Activated CD4-positive, CD25-positive, alpha-beta regulatory T cell treated with anti-CD3 and anti-CD28 coated beads, Interleukin-2, amount 50 U/mL, for 16 hours (primary cell): ENCODE results near the gene USO1.
"Not testable (repeated sequence)": the region's sequence is repeated elsewhere in the genome, so short reads cannot be mapped to it uniquely, and the experiment has no call there.

Experiments used
- DNase-seq: peaks from one replicate; pipeline ENCODE4 v3.0.0-alpha.2; 2020; ENCODE audit warnings: low read depth, low spot score

USO1 gene

DNA sequence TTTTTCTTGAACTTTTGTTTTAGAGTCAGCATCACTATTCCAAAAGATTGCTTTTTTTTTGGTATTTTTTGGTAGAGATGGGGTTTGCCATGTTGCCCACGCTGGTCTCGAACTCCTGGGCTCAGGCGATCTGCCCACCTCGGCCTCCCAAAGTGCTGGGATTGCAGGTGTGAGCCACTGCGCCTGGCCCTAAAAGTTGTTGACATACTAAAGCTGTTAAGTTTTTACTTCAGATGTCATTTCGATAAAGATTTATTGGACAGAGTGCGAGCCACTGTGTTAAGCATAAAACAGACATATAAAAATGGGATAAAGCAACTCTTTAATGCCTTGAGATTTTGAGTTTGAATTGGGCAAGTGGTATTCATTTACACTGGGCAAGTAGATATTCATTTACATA, 28.3 kb downstream of the USO1 start:
- no peak for DNase-seq

- no peak for DNase-seq
Observed at GRCh38 chr4:75769036-75769435, 44.7 kb downstream of the USO1 start.

DNA sequence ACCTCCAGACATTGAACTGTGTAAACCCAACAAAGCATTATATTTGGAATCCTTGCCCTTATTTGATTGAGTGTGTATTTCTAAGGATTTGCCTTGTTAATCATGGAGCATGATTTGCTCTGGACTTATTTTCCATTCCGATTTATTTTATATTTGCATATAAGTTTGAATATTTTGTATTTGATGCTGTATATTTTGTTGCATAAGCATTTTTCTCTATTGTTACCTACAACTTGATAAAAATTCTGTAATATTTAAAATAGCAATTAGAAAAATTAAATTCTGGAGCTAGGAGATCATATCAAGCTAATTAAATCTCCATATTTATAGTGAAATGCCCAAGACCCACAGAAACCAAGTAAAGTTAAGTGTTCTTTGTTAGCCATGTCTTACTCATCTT, 47.2 kb downstream of the USO1 start:
- no peak for DNase-seq

DNA sequence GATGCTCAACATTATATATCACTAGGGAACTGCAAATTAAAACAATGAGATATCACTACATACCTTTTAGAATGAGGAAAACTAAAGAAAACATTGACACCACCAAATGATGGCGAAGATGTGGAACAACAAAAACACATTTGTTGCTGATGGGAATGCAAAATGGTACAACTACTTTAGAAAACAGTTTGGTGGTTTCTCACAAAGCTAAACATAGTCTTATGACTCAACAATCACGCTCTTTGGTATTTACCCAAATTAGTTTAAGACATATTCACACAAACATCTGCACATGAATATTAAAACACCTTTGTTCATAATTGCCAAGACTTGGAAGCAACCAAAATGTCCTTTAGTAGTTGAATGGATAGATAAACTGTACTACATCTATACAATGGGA, 53.2 kb downstream of the USO1 start:
- no peak for DNase-seq

GRCh38 chr4:75779105-75779757, 54.9 kb downstream of the USO1 start:
- DNase-seq, result no peak

- no peak for DNase-seq
Observed at GRCh38 chr4:75781305-75781704, 56.9 kb downstream of the USO1 start.

- no peak for DNase-seq
Observed at GRCh38 chr4:75786526-75786925, 62.1 kb downstream of the USO1 start.

DNA sequence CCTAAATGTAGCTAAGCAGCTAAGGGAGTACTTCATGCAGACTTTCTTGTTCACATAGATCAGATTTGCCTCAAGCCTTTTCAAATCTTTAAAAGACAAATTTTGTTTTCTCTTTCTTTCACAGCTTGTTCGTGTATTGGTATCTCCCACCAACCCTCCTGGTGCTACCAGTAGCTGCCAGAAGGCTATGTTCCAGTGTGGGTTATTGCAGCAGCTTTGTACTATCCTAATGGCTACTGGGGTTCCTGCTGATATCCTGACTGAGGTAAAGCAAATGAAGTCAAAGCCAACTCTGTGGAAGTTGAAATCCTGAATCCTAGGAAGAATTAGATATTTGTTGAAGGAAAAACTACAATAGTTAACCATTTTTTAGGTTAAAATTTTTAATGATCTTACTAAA, 62.6 kb downstream of the USO1 start:
- DNase-seq, result no peak

- DNase-seq, result no peak
Observed at GRCh38 chr4:75790024-75790423, 65.6 kb downstream of the USO1 start.

DNA sequence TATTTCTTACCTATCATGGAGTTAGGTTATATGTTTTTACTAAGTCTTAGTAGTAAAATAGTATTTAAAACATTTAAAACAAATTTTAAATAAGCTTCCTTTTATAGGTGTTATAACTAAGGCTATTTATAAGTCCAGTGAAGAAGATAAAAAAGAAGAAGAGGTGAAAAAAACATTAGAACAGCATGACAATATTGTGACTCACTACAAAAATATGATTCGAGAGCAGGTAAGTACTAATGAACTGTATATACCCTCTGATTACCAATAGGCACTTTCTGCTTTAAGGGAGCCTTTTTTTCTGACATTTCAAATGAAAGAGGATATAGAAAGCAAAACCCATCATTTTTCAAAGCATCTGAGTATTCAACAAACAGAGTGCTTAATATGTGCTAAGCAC, 76.6 kb downstream of the USO1 start:
- DNase-seq, result no peak

GRCh38 chr4:75806035-75806434, 81.7 kb downstream of the USO1 start:
- DNase-seq, result not testable (repeated sequence)

DNA sequence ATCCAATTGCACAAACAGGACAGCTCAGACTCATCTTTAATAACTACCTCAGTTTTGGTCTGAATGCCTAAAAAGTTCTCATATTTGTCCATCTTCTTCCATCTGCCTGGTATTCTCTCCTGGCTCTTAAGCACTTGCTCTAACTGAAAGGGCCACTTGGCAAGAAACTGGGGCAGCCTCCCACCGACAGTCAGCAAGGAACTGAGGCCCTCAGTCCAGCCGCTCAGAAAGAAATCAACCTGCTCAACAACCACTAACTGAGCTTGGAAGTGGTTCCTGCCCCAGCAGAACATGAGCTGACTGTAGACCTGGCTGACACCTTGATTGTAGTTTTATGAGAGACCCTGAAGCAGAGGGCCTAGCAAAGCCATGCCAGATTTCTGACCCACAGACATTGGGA, 93.5 kb downstream of the USO1 start:
- no peak for DNase-seq

DNA sequence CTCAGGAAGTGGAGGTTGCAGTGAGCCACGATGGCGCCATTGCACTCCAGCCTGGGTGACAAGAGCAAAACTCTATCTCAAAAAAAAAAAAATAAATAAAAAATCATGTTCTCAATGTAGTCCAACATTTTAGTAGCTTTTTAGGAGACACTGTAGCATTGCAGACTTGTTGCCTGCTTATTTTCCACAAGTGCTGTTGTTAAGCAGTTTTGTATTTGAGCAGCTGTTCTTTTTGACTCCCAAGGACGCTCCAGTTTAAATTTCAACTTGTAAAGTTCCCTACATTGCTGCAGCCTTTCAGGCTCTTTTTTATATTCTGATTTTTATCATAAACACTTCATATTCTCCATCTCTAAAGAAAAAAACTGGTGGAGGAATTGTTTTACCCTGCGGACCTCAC, 94.7 kb downstream of the USO1 start:
- no peak for DNase-seq

DNA sequence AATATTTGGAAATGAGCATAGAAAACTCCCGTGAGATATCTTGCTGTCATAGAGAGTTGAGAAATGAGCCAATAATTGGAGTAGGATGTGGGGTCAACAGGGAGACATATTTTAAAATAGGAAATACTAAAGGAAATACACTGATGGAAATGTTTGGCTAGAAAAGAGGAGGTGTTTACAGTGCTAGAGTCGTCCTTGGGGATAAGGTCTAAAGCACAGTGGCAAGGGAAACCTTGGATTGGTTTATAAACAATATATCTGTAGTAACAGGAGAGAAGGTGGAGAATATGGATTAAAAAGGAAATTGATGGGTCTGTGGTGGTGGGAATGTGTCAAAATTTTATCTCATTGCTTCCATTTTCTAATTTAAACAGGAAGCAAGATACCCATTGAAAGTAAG, 95.8 kb downstream of the USO1 start:
- no peak for DNase-seq

GRCh38 chr4:75820676-75821075, 96.3 kb downstream of the USO1 start:
- DNase-seq, result no peak

DNA sequence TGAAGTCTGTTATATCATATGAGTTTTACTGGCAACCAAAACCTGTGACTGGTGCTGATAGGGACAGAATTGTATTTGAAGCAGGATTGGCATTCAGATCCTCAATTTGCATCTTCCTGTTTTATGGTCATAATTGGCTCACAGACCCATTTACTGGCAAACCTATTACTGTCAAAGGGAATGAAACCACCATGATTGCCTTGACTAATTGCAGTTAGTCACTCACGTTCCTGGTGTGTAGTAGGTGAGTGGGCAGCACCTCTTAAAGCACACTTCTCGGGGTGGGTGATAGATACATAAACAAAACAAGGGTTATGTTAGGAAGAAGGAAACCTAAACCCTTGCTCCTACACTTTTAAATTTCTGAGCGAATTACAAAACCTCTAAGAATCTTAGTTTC, 96.8 kb downstream of the USO1 start:
- DNase-seq, result no peak

- no peak for DNase-seq
Observed at GRCh38 chr4:75821966-75822365, 97.6 kb downstream of the USO1 start.

DNA sequence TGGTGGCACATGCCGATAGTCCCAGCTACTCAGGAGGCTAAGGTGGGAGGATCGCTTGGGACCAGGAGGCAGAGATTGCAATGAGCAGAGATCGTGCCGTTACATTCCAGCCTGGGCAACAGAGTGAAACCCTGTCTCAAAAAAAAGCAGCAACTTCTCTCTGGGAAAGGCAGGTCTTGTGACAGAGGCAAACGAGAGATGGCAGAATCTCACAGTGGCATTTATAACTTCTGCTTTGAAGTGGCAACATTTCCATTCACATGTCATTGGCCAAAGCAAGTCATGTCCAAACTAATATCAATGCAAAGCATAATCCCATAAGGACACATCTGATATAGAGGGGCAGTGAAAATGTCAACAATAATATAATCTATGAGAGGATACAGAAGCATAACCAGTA, 98.0 kb downstream of the USO1 start:
- no peak for DNase-seq

DNA sequence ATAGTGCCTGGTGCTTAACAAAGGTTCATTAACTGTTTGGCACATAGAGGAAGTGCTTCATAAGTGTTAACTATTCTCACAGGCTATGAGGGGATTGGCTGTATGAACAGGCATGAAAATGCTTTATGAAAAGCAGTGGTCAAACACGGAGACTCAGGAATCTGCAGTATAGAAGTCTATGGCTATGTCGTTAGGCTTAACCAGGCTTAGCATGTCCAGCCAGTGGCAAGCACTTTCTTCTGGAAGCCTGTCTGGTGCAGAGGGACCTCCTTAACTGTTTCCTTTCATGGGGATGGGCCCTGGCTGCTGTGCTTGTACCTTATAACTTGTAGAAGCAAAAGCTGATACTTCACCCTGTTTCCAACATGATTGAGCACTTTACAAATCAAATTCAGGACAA, 99.4 kb downstream of the USO1 start:
- DNase-seq, result no peak

GRCh38 chr4:75830906-75831305, 106.5 kb downstream of the USO1 start:
- DNase-seq, result no peak

- no peak for DNase-seq
Observed at GRCh38 chr4:75831856-75832405, 107.6 kb downstream of the USO1 start.

GRCh38 chr4:75834095-75834771, 109.9 kb downstream of the USO1 start:
- no peak for DNase-seq

DNA sequence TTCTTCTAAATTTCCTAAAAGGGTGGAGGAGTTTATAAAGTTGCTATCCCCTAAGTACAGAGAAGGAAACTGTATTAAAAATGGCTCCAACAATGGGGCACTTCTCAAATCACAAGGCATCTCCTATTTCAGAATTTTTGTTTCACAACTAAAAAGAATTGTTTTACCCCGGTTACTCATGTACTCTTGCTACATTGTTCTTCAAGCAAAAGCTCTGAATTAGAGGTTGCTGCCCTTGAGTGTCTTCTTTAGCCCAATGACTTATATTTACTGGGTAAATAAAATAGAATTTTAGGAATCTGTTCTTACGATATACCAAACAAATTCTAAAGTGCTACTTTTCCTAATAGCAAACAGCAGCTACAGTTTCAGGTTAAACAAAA, 110.4 kb downstream of the USO1 start:
- no peak for DNase-seq
